GM19455 (cell line): ENCODE data around the gene MPPED1.

ENCODE experiments used
- ATAC-seq: cut with Tn5 transposase; IDR thresholded peaks from one replicate; pipeline ENCODE4 v1.9.1; 2021; ENCODE audit not compliant: unreplicated experiment

The MPPED1 gene

DNA sequence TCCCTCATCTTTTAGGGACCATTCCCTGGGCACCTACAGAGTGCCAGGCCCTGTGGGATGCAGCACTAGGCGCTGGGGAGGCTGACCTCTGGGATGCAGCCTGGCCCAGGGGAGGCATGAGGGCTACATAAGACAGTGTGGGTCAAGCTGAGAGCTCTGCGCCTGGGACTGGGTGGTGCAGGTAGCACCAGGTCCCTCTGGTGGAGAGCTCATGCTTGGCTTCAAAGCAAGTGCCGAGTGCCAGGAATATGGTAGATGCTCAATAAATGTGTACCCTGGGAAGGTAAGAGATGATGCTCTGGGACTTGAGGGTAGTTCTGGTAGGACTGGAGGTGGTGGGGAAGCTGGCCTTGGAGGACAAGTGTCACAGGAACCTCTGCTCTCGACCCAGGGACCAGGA is 2.0 kb upstream of the MPPED1 start:
- ATAC-seq = no peak

DNA sequence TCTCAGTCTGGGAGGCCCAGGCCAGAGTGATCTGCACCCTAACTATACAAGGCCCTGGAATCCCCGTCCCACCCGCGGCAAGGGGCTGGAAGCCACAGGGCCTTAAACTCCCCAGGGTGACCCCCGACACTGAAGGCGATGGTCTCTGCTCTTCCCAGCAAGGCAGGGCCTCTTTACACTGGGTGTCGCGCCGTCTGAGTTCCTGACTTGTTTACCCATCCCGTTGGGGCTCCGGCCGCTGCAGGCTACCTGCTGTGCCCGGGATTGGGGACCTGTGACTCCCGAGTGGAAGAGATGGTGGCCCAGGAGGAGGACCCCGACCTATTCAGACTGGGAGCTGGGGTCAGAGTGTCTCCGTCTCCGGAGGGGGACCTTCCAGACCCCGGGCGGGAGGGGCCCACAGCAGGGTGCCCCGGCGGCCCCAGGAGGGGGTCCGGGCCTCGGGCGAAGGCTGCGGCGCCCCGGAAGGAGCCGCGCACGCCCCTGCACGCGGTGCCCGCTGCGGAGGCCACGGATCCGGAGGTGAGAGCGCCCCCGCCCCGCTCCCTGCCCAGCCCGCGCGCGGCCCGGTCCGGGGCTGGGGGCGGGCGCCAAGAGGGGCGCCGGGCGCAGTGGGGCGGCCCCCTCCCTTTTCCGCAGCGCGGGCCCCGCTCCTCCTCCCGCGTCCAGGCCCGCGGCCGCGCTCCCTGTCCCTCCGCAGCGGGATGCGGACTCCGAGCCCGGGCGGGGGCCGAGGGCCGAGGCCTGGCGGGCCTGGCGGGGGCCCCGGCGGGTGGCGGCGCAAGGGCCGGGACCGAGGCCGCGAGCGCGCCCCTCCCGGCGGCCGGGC is 560 bp upstream of the MPPED1 start:
- no peak for ATAC-seq

- no peak for ATAC-seq
Measured at GRCh38 chr22:43412808-43413795, 1.3 kb downstream of the MPPED1 start.

GRCh38 chr22:43413826-43414225 is 2.0 kb downstream of the MPPED1 start:
- no peak for ATAC-seq

GRCh38 chr22:43415681-43416080 is 3.9 kb downstream of the MPPED1 start:
- no peak for ATAC-seq

GRCh38 chr22:43417555-43417954 is 5.7 kb downstream of the MPPED1 start:
- ATAC-seq = no peak

GRCh38 chr22:43418079-43418825 is 6.4 kb downstream of the MPPED1 start:
- ATAC-seq = no peak

DNA sequence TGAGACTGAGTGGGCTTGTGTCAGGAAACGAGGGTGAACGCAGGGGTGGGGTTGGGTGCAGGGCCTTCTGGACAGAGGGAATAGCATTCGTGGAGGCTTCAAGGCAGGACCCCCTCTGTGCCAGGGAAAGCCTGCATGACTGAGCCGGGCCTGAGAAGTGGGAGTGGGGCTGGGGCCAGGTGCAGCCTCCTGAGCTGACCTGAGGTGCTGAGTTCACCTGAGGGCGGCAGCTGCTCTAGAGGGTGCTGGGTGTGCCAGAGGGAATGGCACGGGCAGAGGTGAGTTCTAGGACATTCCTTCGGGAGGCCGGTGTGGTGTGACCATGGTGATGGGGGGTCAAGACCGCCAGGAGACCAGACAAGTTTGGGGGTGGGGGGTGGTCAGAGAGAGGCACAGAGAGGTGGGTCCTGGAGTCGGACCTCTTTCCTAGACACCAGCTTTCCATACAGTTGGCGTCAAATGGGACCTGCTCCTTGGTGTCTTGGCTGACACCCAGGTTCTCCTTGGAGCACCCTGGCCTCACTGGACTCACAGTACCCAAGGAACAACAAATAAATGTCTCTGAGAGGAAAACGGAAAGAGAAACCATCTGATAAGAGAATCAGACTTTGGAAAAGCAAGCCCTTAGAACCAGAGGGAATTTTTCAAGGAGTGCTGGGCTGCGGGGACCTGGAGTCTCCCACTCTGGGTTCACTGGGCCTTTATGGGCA is 7.7 kb downstream of the MPPED1 start:
- ATAC-seq = no peak

DNA sequence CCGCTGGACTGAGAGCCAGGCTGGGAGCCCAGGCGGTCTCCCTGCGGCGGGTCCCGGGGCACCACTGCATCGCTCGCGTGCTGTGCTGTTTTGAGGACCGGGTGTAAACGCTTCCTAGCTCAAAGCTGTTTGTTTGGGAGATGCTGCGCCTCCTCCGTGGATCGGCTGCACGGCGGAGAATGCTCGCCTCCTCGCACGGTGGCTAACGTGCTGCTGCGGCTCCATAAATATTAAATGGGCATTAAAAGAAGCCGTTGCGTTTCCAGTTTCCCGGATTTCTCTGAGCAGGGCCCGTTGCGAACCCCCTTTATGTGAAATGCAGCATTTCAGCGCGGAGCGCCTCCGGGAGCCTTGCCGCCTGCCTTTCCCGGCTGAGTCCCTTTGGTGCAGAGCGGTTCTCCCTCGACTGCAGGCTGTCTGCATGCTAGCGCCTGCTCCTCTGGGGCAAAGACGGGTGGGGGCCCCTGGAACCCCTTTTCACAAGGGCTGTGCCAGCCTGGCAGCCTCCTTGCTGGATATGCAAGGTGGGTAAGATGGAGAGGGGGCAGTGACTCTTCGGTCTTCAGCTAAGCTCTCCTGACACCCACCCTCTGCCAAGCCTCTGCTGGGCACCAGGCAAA is 9.3 kb downstream of the MPPED1 start:
- ATAC-seq = no peak

DNA sequence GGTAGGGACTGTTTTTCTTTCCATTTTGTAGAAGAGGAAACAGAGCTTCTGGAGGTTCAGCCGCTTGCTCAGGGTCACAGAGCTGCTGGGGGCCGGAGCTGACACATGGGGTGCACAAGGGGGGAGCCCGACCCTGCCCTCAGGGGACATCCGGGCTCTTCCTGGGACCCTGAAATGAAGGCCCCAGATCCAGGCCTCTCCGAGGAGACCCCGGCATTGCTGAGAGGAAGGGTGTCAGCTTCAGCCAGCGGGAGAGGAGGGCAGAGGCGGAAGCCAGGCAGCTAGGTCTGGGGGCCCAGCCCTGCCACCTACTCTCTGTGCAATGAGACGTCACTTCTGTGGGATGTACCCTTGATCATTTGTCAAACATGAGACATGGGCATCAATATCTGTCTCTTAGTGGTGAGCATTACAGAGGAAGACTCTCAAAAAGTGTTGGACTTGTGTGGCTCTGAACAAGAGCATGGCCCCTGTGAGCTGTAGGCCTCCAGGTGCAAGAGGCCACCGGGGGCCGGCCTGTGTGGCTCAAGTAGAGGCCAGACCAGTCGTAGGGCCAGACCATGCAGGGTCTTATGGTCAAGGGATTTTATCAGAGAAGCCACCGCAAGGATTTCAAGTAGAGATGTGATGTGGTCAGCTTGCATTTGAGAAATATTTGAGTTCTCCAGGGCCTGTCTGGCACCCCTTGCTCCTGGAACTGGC is 10.3 kb downstream of the MPPED1 start:
- ATAC-seq = no peak

DNA sequence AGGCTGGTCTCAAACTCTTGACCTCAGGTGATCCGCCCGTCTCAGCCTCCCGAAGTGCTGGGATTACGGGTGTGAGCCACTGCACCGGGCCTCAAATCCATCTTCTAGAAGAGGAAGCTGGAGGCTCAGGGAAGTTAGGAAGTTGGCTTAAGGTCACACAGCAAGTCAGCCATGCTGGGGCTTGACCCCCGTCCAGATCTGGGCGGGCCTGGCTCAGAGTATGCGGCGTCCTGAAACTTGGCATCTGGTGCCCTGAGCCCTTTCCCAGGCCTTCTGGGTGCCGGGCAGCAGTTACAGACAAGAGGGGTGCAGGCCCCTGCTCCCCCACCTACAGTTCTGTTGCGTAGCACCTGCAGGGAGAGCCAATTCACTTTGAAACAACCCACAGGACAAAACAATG is 11.2 kb downstream of the MPPED1 start:
- no peak for ATAC-seq

DNA sequence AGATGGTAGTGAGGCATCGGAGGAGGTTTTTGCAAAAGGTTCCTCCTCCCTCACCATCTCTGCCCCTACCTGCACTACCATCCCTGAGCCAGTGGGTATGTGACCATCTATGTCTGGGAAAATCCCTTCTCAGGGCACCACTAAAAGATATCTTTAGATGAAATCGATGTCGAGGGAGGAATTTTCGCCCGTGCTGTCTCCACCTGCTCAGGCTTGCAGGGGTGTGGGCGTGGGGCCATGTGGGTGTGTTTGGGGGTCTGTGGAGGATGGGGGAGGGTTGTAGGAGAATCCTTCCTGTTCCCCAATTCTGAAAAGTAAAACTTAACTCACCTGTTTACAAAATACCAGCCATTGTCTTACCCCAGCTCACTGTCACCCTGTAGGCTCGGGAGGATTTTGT is 12.4 kb downstream of the MPPED1 start:
- no peak for ATAC-seq

- no peak for ATAC-seq
Measured at GRCh38 chr22:43424666-43425630, 13.1 kb downstream of the MPPED1 start.

DNA sequence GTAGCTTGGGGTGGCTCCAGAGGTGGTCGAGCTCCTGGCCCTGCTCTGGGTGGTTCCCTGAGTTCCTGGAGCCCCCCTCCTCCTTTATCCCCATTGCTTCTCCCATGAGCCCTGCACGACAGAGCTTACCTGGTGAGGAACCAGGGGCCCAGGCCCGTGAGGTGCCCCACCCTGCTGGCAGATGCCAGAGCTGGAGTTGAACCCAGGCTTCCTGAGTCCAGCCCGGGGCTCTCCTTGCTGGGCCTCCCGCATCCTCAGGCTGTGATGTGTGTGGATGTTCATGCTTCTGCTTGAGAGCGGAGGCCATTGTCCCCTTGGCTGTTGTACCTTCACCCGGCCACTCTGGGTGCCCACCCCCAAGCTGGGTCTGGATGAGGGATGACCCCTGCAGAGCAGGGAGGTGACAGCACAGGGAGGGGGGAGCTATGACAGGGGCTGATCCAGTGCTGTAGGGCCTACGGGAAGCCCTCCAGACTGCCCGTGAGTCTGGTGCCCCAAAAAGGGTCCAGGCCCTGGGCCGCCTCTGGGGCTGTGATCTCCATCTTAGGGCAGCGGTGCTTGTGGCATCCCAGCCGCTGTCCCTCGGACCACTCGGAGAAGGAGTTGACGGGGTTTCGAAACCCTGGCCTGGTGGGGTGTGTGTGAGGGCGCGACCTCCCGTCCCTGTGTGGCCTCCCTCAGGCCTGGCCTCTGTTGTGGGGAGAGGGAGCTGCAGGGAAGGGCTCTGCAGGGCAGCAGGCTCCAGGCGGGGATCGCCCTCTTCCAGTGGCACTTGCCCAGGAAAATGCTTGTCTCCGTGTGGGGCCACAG is 14.4 kb downstream of the MPPED1 start:
- ATAC-seq = no peak

- no peak for ATAC-seq
Measured at GRCh38 chr22:43426816-43427215, 15.0 kb downstream of the MPPED1 start.

DNA sequence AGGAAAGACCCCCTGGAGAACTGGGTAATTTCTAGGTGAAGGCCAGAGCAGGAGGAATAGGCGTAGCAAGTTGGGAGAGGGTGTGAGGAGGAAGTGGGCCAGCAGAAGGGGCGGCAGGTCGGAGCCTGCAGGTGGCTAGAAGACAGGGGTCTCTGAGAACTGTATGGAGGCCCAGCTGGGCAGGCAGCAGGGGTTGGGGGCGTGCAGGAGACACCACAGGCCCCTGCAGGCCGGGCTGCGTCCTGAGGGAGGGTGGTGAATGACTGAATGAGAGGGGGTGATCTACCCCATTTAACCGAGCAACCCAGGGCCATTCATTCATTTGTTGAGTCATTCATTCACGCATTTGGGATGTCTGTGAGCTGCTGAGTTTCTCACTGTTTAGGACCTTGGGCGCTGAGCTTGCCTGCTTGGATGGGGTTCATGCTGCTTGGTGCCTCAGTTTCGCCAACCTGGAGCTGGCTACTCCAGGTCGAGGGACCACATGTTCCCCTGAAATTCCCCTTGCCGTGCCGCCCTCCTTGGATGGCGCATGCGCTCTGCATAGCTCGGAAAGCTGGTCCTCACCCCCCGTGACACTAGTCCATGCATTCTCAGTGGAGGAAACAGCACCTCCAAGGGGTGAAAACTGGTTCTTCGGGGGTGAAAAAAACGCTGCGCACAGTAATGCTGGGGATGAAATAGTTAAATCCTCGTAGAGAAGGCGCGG is 15.6 kb downstream of the MPPED1 start:
- no peak for ATAC-seq

DNA sequence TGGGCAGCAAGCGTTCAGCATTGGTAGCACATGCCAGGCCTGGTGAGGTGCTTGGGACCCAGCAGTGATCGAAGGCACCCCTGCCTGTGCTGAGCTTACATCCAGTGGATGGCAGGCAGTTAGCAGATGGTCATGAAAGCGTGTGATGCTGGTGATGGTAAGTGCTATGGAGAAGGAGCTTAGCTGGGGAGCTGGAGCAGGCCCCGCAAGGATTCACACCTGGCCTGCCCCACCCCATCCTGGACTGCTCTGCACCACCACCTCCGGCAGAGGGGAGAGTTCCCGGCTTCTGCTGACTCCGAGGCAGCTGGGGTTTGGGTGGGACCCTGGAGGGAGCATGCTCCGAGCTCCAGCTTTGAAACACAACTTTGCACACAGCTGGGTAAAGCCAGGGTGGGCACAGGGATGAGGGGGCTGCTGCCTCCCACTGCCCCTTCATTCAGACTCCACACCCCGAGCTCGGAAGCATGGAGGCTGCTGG is 16.2 kb downstream of the MPPED1 start:
- no peak for ATAC-seq
